Measurements from ENCODE around the gene CCNY.

DNA sequence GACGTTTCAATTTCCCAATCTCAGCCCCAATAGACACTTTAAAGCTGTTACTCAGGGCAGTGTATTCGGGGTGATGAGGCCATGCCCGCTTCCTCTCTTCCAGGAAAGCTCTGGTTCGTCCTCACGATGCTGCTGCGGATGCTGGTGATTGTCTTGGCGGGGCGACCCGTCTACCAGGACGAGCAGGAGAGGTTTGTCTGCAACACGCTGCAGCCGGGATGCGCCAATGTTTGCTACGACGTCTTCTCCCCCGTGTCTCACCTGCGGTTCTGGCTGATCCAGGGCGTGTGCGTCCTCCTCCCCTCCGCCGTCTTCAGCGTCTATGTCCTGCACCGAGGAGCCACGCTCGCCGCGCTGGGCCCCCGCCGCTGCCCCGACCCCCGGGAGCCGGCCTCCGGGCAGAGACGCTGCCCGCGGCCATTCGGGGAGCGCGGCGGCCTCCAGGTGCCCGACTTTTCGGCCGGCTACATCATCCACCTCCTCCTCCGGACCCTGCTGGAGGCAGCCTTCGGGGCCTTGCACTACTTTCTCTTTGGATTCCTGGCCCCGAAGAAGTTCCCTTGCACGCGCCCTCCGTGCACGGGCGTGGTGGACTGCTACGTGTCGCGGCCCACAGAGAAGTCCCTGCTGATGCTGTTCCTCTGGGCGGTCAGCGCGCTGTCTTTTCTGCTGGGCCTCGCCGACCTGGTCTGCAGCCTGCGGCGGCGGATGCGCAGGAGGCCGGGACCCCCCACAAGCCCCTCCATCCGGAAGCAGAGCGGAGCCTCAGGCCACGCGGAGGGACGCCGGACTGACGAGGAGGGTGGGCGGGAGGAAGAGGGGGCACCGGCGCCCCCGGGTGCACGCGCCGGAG, 271.4 kb downstream of the CCNY start:
- TF ChIP-seq EZH2phosphoT487 (IDR thresholded peaks at IDR 0.05; ENCODE audit: borderline replicate concordance), result no peak
- TF ChIP-seq, protein P1, sequence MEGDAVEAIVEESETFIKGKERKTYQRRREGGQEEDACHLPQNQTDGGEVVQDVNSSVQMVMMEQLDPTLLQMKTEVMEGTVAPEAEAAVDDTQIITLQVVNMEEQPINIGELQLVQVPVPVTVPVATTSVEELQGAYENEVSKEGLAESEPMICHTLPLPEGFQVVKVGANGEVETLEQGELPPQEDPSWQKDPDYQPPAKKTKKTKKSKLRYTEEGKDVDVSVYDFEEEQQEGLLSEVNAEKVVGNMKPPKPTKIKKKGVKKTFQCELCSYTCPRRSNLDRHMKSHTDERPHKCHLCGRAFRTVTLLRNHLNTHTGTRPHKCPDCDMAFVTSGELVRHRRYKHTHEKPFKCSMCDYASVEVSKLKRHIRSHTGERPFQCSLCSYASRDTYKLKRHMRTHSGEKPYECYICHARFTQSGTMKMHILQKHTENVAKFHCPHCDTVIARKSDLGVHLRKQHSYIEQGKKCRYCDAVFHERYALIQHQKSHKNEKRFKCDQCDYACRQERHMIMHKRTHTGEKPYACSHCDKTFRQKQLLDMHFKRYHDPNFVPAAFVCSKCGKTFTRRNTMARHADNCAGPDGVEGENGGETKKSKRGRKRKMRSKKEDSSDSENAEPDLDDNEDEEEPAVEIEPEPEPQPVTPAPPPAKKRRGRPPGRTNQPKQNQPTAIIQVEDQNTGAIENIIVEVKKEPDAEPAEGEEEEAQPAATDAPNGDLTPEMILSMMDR (IDR thresholded peaks at IDR 0.05 in 2 of 3, conservative IDR thresholded peaks at IDR 0.05 in 1 of 3; ENCODE audit: borderline replicate concordance in 1 of 3, insufficient read depth in 1 of 3, low read depth in 2 of 3, low read length in 2 of 3), result no peak
- TF ChIP-seq, protein P2, sequence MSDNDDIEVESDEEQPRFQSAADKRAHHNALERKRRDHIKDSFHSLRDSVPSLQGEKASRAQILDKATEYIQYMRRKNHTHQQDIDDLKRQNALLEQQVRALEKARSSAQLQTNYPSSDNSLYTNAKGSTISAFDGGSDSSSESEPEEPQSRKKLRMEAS (IDR thresholded peaks at IDR 0.05), result no peak
- TF ChIP-seq EZH2 (IDR thresholded peaks at IDR 0.05), result no peak
- no peak for TF ChIP-seq POLR2AphosphoS5 (IDR thresholded peaks at IDR 0.05; ENCODE audit: low read depth, low read length)

Data from HCT116 (cell line).